ENCODE measurements around the gene HBE1. TPM values are rescaled to one million over a fixed set of nuclear protein-coding genes. Genes with fewer than 3 reads are reported as not detected.
"Not testable (repeated sequence)": the region's sequence is repeated elsewhere in the genome, so short reads cannot be mapped to it uniquely, and the experiment has no call there.

The HBE1 gene
- not detected in 2 replicates for total RNA-seq

- H3K4me3 ChIP-seq (ENCODE audit: low read depth, low read length) = no peak within 1 kb of the TSS
- no peaks in the 10 kb centered on the region for H3K27me3 ChIP-seq (ENCODE audit: control insufficient read depth, insufficient read depth, low read length)
- no peak for TF ChIP-seq CTCF (IDR thresholded peaks at IDR 0.05; ENCODE audit: insufficient read depth, low read length, poor library complexity, severe bottlenecking)
- DNase-seq (ENCODE audit: low read depth) = no peak
- H3K36me3 ChIP-seq (ENCODE audit: control insufficient read depth, insufficient read depth, low read length) = no peaks in the 10 kb centered on the region
Measured at GRCh38 chr11:5269715-5270147, at the start of gene HBE1. HBE1 (minus strand) TSS chr11:5269945; CDS start chr11:5269890, 55 bp downstream.

DNA sequence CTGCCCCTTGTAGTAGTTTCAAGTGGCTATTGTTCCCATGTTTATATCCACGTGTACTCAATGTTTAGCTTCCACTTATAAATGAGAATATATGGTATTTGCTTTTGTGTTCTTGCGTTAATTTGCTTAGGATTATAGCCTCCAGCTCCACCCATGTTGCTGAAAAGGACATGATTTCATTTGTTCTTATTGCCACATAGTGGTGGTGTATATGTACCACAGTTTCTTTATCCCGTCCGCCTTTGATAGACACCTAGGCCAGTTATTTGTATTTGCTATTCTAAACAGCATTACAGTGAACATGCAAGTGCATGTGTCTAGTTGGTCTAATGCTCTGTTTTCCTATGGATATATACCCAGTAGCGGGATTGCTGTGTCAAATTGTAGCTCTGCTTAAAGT is 47.5 kb upstream of the HBE1 start:
- TF ChIP-seq CTCF (IDR thresholded peaks at IDR 0.05; ENCODE audit: insufficient read depth, low read length, poor library complexity, severe bottlenecking) = no peak
- H3K36me3 ChIP-seq (ENCODE audit: control insufficient read depth, insufficient read depth, low read length) = no peaks in the 10 kb centered on the region
- H3K4me3 ChIP-seq (ENCODE audit: low read depth, low read length) = no peak overlapping the region
- H3K27me3 ChIP-seq (ENCODE audit: control insufficient read depth, insufficient read depth, low read length) = no peaks in the 10 kb centered on the region
- no peak for DNase-seq (ENCODE audit: low read depth)

DNA sequence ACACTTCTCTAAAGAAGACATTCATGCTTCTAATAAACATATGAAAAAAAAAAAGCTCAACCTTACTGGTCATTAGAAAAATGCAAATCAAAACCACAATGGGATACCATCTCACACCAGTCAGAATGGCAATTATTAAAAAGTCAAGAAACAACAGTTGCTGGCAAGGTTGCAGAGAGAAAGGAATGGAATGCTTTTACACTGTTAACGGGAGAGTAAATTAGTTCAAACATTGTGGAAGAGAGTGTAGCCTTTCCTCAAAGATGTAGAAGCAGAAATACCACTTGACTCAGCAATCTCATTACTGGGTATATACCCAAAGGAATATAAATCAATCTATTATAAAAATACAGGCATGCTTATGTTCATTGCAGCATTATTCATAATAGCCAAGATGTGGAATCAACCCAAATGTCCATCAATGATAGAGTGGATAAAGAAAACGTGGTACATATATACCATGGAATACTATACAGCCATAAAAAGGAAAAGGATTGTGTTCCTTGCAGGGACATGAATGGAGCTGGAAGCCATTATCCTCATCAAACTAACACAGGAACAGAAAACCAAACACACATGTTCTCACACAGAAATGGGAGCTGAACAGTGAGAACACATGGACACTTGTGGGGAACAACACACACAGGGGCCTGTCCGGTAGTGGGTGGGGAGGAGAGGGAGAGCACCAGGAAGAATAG is 43.7 kb upstream of the HBE1 start:
- not testable (repeated sequence) for DNase-seq (ENCODE audit: low read depth); H3K27me3 ChIP-seq (ENCODE audit: control insufficient read depth, insufficient read depth, low read length); H3K4me3 ChIP-seq (ENCODE audit: low read depth, low read length); H3K36me3 ChIP-seq (ENCODE audit: control insufficient read depth, insufficient read depth, low read length)

DNA sequence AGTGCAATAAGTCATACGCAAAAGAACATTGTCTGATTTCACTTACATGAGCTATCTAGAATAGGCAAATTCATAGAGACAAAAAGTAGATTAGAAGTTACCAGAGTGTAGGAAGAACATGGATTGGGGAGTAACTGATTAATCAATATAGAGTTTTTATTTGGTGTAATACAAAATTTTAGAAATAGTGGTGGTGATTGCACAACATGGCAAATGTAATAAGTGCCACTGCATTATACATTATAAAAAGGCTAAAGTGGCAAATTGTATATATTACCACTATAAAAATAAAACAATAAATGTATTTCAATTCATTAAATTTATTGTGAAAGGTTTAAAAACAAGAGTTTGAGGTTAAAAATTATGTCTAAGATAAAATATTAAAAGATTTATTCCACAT is 40.7 kb upstream of the HBE1 start:
- no peaks in the 10 kb centered on the region for H3K36me3 ChIP-seq (ENCODE audit: control insufficient read depth, insufficient read depth, low read length)
- H3K27me3 ChIP-seq (ENCODE audit: control insufficient read depth, insufficient read depth, low read length) = no peaks in the 10 kb centered on the region
- TF ChIP-seq CTCF (IDR thresholded peaks at IDR 0.05; ENCODE audit: insufficient read depth, low read length, poor library complexity, severe bottlenecking) = no peak
- DNase-seq (ENCODE audit: low read depth) = no peak
- H3K4me3 ChIP-seq (ENCODE audit: low read depth, low read length) = no peak overlapping the region

- no peaks in the 10 kb centered on the region for H3K27me3 ChIP-seq (ENCODE audit: control insufficient read depth, insufficient read depth, low read length)
- H3K36me3 ChIP-seq (ENCODE audit: control insufficient read depth, insufficient read depth, low read length) = no peaks in the 10 kb centered on the region
- DNase-seq (ENCODE audit: low read depth) = no peak
- H3K4me3 ChIP-seq (ENCODE audit: low read depth, low read length) = no peak overlapping the region
- no peak for TF ChIP-seq CTCF (IDR thresholded peaks at IDR 0.05; ENCODE audit: insufficient read depth, low read length, poor library complexity, severe bottlenecking)
Measured at GRCh38 chr11:5307256-5308019, 37.7 kb upstream of the HBE1 start.

- Histone ChIP-seq H3K4me3 (ENCODE audit: low read depth, low read length) (no peak overlapping the region), H3K27me3 (ENCODE audit: control insufficient read depth, insufficient read depth, low read length) (no peaks in the 10 kb centered on the region), H3K36me3 (ENCODE audit: control insufficient read depth, insufficient read depth, low read length) (no peaks in the 10 kb centered on the region)
- no peak for DNase-seq (ENCODE audit: low read depth)
- TF ChIP-seq CTCF (IDR thresholded peaks at IDR 0.05; ENCODE audit: insufficient read depth, low read length, poor library complexity, severe bottlenecking) = no peak
Measured at GRCh38 chr11:5304046-5304445, 34.3 kb upstream of the HBE1 start.

Data from kidney epithelial cell (primary cell).